Astrocyte of the cerebellum (primary cell): ENCODE results near the gene PDE10A.
A peak's percentile ranks its signal among the peaks of the same experiment; 100 is the strongest.

Experiments
- DNase-seq: peaks from one replicate; pipeline ENCODE4 v3.0.0-alpha.2; 2011; ENCODE audit warnings: low read depth
- H3K4me3 ChIP-seq: 2 replicates; pipeline ENCODE4 v1.5.1; 2011; ENCODE audit warnings: mild to moderate bottlenecking, low read depth, low read length, moderate library complexity
- CTCF ChIP-seq: IDR thresholded peaks from 2 replicates; pipeline ENCODE4 v1.5.1; 2012; ENCODE audit warnings: low read length, low read depth, moderate library complexity, mild to moderate bottlenecking; ENCODE audit errors: missing control alignments
- in situ Hi-C: cut with HindIII; loops from 2 replicates; pipeline ENCODE4 v1.10.0; 2017; ENCODE audit warnings: low sequenced_read_pairs

Gene PDE10A

GRCh38 chr6:165657325-165657680 is 5.7 kb downstream of the PDE10A start:
- no peak overlapping the region for H3K4me3 ChIP-seq
- in situ Hi-C loops = no loop called here
- no peak for DNase-seq
- TF ChIP-seq CTCF = no peak

GRCh38 chr6:165656581-165657324 is 6.3 kb downstream of the PDE10A start:
- TF ChIP-seq CTCF = no peak
- no peak for DNase-seq
- in situ Hi-C loops = no loop called here
- H3K4me3 ChIP-seq = no peak overlapping the region

DNA sequence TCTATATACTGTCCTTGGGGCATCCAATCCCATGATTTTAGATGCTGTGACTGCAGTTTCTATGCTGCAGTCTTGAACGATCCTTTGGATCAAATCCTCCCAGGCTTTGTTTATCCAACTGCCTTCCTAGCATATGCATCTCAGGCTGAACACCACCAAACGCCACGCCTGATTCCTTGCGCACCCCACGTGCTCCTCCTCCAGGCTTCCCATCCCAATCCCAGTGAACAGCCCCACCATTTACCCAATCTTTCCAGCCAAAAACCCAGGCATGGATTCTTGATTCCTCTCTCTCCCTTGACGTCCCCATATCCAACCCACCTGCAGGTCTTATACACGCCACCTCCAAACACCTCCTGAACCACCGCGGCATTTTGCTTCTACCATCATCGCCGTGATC is 7.8 kb downstream of the PDE10A start:
- no peak for TF ChIP-seq CTCF
- in situ Hi-C loops = no loop called here
- H3K4me3 ChIP-seq = no peak overlapping the region
- no peak for DNase-seq

GRCh38 chr6:165654144-165654543 is 8.9 kb downstream of the PDE10A start:
- DNase-seq = no peak
- no peak overlapping the region for H3K4me3 ChIP-seq
- TF ChIP-seq CTCF = no peak
- in situ Hi-C loops = no loop called here

GRCh38 chr6:165653607-165654006 is 9.4 kb downstream of the PDE10A start:
- TF ChIP-seq CTCF = no peak
- H3K4me3 ChIP-seq = no peak overlapping the region
- in situ Hi-C loops = no loop called here
- no peak for DNase-seq

DNA sequence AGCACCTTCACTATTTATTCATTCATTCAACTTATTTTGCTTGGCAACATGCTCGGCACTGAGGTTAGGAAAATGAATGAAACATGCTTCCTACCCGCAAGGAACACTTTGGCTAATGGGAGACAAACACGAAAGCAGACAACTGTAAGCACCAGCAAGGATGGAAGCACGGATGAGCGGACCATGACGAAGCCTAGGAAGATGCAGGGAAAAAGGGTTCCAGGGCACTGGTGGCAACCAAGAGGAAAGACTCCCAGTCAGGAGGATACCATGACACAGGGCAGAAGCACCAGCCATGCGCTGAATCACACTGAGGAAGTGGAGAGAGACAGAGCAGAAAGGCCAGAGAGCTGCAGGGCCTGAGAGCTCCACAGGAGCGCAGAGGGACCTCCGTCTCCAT is 9.8 kb downstream of the PDE10A start:
- in situ Hi-C loops = no loop called here
- H3K4me3 ChIP-seq = no peak overlapping the region
- DNase-seq = peak; percentile 65
- TF ChIP-seq CTCF = no peak
